GM21447 (cell line): Measurements from ENCODE around the gene SLC35F4.
"Not testable (repeated sequence)": the region's sequence is repeated elsewhere in the genome, so short reads cannot be mapped to it uniquely, and the experiment has no call there.

ENCODE experiments used
- ATAC-seq: cut with Tn5 transposase; IDR thresholded peaks from one replicate; pipeline ENCODE4 v1.9.1; 2021; ENCODE audit not compliant: unreplicated experiment

Gene SLC35F4

DNA sequence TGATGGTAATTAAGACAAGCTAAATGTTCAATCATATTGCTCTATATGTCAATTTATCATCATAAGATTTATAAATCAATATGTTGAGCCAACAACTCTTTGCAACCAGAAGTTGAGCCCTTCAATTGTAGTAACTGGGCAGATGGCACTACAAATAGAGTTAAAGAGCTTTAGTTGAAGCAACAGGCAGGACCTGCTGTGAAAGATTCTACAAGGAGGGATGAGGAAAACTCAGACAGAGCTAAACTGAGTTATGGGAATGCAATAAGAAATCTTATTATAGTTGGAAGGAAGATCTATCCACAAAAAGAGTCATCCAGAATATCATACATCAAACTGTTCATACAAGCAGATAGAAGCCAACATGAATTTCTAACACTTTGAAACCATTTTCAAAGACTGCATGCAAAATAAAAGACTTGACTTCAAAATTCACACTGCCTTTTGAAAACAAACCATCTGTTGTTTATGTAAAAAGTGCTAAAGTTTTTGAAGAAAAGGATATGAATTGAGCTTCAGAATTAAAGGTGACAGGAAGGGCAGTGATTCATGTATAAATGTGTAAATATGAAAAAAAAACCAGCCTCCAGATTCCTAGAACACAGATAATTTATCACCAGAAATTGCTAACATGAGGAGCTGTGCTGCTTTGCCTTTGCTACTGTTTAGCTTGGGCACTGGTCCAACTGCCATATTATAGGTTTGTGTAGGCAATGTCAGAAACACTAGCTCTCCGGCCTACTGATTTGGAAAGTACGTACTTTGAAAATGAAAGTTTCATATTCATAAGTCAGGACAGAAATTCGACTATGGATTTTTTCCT lies 133.2 kb downstream of the SLC35F4 start:
- ATAC-seq, result no peak

DNA sequence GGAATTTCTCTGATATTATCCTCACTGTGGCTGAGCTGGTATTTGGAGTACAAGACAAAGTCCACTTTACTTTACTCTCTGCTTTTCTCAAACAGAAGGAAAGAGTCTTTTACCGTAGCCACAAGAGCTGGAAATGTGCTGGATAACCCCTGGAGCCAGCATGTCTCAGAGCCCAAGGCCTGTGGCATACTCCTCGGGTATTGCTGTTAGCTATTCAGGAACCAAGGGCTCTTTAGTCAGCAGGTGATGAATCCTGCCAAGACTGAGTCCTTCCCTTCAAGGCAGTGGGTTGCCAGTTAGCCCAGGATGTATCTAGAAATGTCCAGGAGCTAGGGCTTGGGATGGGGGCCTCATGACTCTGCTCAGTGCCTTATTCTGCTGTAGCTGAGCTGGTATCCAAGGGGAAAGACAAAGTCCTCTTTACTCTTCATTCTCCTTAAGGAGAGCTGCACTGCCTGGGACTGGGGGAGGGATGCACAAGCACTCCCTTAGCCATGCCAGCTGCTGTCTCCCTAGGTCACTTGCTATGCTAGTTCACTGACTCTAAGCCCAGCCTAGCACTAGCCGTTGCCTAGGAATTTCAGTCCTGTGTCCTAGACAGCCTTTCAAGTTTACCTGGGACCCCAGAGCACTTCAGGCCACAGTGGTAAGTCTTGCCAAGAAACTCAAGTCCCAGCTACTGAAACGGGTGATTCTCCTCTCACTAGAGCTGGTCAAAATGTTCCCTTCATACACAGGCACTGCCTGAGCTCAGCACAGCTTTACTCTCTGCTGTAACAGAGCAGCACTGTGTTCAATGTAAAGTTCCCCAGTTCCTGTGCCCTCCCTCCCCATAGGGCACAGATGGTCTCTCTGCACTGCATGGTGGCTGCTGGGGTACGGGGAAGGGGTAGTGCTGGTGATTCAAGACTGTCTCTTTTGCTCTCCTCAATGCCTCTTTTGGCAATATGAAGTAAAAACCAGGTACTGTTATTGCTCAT lies 136.4 kb downstream of the SLC35F4 start:
- no peak for ATAC-seq

DNA sequence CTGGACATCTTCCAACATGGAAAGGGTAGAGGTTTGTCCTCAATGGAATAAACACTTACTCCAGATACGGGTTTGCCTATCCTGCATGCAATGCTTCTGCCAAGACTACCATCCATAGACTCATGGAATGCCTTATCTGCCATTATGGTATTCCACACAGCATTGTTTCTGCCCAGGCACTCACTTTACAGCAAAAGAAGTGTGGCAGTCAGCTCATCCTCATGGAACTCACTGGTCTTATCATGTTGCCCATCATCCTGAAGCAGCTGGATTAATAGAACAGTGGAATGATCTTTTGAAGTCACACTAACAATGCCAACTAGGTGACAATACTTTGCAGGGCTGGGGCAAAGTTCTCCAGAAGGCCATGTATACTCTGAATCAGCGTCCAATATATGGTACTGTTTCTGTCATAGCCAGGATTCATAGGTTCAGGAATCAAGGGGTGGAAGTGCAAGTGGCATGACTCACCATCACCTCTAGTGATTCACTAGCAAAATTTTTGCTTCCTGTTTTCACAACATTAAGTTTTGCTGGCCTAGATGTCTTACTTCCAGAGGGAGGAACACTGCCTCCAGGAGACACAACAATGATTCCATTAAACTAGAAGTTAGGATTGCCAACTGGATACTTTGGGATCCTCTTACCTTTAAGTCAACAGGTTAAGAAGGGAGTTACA lies 140.4 kb downstream of the SLC35F4 start:
- ATAC-seq, result no peak

DNA sequence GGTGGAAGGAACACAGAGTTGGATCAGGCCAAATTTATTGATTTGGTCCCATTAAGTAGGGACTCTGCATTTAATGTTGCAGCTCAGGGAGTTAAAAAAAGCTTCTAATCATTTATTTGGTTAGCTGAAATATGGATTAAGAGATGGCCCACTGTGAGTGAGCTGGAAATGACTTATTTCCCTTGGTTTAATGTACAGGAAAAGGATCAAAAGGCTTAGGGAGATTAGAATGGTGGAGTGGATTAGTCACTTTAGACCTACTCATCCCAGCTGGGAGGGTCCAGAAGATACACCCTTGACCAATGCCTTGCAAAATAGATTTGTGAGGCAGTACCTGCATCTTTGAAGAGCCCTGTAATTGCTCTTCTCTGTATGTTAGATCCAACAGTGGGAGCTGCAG lies 143.8 kb downstream of the SLC35F4 start:
- ATAC-seq, result not testable (repeated sequence)

DNA sequence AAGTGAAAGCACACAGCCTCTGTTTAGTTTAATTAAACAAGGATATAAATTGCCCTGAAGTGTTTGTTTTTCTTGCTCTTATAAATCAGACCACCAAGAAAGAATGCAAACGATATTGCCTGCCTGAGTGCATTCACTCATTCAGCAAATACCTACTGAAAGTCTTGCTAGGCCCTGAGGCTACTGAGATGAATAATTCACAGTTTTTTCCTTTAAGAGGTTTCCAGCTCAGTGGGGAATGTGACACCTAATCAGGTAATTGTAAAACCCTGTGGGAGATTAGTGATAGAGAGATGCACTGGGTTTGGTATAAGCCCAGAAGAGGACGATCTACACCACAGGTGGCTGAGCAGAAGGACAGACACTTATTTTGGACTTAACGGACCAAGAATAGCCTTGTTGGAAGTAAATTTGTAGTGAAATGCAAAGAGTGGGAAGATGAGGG lies 151.4 kb downstream of the SLC35F4 start:
- ATAC-seq, result no peak

DNA sequence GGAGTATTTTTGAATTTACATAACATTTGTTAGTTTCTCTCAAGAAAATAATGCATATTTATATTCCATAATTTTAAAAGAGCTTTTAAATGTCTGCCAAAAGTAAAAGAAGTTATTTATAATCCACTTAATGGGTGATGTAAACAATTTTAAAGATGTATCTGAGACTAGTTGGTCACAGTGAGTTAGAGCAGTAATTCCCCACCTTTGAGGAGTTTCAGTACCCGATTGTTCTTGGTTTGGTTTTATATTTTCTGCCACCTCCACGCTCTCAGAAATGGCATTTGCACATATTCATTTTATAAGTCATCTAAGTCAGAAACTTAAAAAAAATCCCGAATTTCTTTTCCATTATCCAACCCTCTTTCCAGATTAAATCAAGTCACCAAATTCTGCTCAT lies 153.2 kb downstream of the SLC35F4 start:
- ATAC-seq, result no peak

DNA sequence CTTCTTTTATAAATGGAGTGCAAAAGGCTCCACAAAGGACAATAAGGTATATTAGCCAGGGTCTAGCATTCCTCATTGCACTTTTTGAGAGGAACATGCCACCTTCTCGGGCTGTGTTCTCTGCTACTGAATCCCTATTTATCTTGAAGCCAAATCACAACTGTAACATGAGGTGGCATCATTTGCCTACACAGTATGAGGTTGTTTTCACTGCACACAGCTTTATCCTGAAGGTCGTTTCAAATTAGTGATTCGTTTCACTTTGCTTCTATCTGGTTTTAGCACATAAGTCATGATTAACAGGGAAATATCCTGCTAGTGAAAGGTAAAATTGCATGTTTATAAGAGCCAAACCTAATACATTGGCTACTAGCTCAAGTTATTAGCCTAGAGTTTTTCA lies 153.8 kb downstream of the SLC35F4 start:
- ATAC-seq, result no peak

DNA sequence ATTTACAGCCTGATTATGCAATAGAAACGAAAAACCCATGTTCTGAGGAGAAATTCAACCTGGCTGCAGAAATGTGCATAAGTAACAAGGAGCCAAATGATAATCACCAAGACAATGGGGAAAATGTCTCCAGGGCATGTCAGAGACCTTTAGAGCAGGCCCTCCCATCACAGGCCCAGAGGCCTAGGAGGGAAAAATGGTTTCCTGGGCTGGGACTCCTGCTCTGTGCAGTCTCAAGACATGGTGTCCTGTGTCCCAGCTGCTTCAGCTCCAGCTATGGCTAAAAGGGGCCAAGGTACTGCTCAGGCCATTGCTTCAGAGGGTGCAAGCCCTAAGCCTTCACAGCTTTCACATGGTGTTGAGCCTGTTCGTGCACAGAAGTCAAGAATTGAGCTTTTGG lies 156.0 kb downstream of the SLC35F4 start:
- ATAC-seq, result no peak

DNA sequence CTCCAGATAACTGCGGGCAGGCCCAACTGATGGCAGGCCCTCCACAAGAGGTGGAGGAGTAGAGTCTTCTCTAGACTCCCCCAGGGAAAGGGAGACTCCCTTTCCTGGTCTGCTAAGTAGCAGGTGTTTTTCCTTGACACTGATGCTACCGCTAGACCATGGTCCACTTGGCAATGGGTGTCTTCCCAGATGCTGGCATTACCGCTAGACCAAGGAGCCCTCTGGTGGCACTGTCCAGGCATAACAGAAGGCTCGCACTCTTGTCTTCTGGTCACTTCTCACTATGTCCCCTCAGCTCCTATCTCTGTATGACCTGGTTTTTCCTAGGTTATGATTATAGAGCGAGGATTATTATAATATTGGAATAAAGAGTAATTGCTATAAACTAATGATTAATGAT lies 156.8 kb downstream of the SLC35F4 start:
- not testable (repeated sequence) for ATAC-seq

DNA sequence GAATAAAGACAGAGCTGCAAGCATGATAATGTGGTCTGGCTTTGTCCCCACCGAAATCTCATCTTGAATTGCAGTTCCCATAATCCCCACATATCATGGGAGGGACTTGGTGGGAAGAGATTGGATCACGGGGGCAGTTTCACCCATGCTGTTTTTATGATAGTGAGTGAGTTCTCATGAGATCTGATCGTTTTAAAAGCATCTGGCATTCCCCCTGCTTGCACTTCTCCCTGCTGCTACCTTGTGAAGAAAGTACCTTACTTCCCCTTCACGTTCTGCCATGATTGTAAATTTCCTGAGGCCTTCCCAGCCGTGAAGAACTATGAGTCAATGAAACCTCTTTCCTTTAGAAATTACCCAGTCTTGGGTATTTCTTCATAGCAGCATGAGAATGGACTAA lies 158.7 kb downstream of the SLC35F4 start:
- no peak for ATAC-seq

DNA sequence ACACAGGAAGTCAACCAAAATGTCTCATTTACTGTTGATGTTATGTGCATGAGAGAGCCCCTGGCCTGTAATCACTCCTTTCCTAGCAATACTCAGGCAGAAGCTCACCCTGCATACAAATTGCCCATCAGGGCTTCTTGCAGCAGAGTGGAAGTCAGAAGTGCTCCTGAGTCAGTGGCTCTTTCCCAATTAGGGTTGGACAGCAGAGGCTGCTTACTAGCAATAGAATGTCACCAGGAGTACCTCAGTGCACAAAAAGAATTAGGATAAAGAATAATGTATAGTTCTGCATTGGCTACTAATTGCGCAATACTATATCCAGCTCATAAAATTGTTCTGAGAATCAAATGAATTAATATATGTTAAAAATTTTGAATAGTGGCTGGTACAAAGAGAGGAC lies 161.1 kb downstream of the SLC35F4 start:
- ATAC-seq, result no peak

DNA sequence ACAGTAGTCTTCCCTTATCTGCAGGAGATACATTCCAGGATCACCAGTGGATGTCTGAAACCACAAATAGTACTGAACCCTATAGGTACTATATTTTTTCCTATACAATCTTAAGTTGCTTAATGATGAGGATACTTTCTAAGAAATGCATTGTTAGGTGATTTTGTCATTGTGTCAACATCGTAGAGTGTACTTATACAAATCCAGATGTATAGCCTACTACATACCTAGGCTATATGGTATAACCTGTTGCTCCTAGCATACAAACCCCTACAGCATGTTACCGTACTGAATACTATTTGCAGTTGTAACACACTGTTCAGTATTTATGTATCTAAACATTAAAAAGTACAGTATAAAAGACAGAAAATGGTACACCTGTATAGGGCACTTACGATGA lies 165.9 kb downstream of the SLC35F4 start:
- ATAC-seq, result no peak

DNA sequence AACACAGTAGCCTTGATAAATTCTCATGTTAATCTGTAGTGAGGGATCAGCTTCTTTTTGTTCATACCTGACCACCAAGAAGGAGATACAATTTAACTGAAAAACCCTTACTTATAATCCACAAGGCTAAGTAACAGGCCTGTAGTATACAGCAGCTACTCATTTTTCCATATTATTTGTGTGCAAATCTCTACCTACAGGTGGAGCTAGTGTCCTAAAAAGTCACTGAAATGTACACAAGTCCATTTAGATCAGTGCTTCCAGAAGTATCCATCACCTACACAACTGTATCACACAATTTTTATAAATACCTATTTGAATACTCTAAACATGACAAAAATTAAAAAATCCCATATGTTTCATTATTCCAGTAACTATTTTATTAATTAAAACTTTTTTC lies 173.2 kb downstream of the SLC35F4 start:
- ATAC-seq, result no peak

DNA sequence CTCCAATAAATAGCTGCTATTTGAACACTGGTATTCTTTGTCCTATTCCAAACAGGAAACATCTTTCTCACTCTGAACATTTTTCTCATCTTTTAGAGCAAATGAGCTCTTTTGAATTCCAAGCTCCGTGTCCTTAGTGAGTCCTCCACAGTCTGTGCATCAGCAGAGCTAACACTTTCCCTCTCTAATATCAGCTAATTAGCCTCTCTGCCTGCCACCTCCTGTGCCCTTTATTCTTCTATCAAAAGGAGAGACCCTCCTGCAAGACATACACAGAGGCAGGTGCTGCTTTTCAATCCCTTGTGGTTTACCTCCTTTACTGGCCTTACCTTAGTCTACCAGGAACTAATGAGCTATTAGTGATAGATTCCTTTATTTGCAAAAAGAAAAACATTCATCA lies 178.5 kb downstream of the SLC35F4 start:
- no peak for ATAC-seq

DNA sequence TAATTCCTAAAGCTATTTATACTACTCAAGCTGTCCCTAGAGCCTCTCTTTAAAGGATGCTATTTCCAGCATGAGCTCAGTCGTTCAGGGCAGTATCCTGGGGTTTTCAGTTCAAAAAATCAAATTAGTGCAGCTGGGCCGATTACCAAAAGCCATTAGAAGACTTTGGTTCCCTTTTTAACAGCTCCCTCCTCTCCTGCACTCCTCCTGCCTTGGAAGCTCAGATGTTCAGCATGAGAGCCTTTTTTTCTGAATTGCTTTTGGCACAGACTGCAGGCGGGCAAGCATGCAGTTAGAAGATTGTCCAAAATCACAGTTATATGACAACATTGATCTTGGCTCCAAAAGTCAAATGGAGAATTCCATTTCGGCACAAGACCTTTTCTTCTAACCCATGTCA lies 179.6 kb downstream of the SLC35F4 start:
- ATAC-seq, result no peak

DNA sequence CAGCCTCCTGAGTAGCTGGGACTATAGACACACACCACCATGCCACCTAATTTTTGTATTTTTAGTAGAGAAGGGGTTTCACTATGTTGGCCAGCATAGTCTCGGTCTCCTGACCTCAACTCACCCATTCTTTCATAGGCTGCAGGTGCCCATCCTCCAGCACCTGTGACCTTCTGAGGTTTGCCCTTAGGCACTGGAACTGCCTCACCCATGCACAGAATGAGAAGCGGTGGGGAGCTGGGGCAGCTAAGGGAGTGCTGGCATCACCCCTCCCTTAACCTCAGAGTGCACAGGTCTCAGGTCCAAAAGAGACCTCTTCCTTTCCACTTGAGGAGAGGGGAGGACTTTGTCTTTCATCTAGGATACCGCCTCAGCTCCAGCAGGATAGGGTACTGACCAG lies 194.9 kb downstream of the SLC35F4 start:
- ATAC-seq, result no peak

DNA sequence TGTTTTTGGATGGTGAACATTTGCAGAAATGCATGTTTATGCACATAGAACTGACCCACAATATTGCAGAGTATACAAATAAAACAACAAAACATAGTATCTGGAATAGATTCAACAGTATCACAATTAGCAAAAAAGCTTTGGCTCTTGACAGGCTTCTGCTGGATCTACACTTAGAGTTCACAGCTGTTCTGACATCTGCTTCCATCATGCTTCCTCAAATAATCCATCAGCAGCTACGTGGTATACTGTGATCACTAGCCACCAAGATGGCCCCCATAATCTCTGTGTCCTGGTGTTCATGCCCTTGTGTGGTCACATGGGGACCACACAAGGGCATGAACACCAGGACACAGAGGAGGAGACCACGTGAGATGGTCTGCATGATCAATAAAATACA lies 205.7 kb downstream of the SLC35F4 start:
- ATAC-seq, result no peak

DNA sequence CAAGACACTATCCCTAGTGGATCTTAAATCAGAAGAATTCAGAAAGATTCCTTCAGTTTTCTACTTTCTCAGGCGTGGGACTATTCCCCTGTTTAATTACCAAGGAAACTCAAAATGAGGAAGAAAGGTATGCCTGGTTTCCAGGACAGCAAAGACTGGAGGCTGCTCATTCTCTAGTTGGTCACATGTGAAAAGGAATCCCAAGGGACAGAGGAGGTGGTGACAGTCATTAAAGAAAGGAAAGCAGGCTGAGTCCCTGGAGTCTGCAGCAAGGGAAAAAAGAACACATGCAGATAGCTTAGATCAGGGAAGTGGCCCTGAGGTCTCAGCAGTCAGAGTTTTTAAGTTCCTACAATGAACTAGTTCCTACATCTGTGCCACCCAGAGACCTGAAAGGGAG lies 206.8 kb downstream of the SLC35F4 start:
- no peak for ATAC-seq

DNA sequence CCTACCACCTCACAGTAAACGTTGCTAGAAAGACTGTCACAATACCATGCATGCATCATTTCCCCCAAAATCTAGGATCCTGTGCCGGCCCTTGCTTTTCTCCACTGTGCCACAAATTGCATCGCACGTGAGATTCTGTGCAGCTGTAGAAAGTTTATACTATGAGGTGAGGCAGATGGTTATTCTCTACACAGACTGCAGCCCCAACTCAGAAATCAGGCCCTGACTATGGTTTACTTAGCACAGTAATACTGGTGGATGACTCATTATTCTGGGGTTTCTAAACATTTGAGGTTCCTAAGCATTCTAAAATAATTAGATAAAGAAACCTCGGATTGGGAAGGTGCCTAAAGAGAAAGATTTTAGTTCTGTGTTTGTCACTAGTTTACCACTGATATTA lies 208.4 kb downstream of the SLC35F4 start:
- ATAC-seq, result no peak

DNA sequence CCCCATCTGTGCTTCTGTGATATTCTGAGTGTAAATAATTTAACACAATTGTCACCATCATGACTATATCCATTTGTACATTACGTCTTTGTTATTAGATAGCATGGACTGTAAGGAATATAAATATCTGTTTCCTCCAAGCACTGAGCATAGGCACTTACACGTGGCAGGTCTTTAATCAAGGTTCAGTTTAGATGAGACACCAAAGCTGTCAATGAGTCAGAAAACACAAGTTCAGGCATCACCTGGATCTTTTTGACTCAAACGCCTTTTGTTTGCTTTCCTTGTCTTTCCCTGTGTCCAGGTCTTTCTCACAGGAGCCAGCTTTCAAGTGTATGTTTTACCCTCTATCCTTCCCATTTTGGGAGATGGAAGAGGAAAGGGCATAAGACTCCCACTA lies 209.0 kb downstream of the SLC35F4 start:
- no peak for ATAC-seq

DNA sequence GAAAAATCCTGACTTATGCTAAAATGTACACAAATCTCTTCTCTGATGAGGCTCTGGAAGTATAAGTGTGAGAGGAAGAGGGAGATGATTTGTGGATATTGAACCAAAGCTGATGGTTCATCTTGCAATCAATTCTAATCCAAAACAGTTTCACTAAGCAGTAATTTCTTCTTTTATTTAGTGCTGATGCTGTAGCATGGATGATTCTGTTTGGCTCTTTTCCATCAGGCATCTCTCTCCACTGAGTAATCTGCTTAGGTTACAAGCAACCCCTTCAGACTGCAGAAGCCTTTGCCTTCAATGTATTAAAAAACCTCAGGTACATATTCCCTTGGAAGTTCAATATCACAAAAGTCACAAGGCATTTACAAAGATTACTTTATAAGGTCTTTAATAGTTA lies 213.1 kb downstream of the SLC35F4 start:
- no peak for ATAC-seq
